ENCODE results near the gene INSYN2B.
"Not testable (repeated sequence)": the region's sequence is repeated elsewhere in the genome, so short reads cannot be mapped to it uniquely, and the experiment has no call there.

Gene INSYN2B

DNA sequence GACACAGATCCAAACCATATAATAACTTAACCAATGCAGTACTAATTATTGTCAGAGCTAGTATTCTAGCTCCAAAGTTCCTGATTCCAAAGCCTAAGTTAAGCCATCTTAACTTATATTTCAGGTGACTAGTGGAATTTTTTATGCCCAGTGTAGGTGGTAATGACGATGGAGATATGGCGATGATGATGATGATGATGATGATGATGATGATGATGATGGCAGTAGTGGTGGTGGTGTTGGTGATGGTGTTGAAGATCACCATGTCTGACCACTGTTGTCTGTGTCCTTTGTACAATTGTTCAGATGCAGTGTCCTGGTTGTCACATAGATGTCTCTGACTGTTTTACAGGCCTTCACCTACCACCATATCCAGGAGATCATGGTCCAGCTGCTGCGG lies 139.9 kb downstream of the INSYN2B start:
- no peak for DNase-seq

GRCh38 chr5:169838688-169839087 lies 141.6 kb downstream of the INSYN2B start:
- DNase-seq, result no peak

DNA sequence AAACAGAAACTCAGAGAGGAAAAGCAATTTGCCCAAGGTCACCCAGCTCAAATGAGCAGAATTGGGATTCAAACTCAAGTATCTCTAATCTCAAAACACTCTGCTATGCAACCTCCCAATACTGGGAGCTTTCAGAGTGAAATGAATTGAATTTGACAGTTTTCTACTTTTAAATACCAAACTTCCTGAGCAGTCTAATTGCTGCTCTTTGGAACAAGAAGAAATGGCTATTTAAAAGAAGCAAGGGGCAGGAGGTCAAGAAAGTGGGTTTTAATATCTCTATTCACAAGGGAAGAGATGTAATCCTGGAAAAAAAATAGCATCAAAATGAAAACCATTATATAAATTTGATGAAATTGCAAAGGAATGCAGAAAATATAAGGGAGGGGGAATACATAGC lies 142.6 kb downstream of the INSYN2B start:
- DNase-seq, result no peak

- DNase-seq, result no peak
Observed at GRCh38 chr5:169836835-169837536, 143.3 kb downstream of the INSYN2B start.

DNA sequence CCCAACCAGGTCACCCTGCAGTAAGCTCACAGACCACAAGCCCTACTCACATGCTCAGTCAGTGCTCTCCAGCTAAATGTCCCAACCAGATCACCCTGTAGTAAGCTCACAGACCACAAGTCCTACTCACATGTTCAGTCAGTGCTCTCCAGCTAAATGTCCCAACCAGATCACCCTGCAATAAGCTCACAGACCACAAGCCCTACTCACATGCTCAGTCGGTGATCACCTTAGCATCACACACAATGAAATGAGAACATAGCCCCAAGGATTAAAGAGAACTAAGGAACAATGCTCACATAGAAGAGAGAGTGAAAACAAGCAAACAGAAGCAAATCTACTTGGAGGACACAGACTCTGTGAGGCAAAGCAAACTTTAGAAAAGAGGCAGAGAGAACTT lies 145.8 kb downstream of the INSYN2B start:
- not testable (repeated sequence) for DNase-seq

DNA sequence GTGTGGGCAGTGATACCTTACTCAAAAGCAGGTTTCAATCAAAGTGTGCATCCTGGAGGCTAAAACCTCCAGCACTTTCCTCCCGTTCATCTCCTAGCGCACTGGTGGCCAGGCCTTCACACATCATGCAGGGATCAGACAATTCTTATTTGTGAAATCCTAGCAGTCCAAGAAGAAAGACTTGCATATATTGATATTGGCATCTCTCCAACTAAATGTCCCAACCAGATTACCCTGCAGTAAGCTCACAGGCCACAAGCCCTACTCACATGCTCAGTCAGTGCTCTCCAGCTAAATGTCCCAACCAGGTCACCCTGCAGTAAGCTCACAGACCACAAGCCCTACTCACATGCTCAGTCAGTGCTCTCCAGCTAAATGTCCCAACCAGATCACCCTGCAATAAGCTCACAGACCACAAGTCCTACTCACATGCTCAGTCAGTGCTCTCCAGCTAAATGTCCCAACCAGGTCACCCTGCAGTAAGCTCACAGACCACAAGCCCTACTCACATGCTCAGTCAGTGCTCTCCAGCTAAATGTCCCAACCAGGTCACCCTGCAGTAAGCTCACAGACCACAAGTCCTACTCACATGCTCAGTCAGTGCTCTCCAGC lies 146.5 kb downstream of the INSYN2B start:
- not testable (repeated sequence) for DNase-seq

DNA sequence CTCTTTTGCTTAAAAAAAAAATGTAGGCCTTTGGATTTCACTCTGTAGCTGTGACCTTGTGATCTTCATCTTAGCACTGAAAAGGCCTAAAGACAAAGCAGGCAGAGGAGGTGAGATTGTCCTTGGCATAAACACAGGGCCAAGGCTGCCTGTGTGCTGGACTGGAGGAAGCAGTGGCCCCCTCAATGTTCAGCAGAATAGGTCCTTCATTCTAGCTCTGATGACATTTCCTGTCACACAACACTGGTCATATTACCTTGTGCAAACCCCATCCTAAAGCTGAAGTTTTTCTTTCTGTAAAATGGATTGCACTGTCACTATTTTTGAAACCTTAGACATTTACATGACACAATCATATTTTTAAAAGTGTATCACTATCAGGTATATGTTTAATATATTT lies 147.4 kb downstream of the INSYN2B start:
- no peak for DNase-seq

- DNase-seq, result no peak
Observed at GRCh38 chr5:169832304-169832703, 148.0 kb downstream of the INSYN2B start.

DNA sequence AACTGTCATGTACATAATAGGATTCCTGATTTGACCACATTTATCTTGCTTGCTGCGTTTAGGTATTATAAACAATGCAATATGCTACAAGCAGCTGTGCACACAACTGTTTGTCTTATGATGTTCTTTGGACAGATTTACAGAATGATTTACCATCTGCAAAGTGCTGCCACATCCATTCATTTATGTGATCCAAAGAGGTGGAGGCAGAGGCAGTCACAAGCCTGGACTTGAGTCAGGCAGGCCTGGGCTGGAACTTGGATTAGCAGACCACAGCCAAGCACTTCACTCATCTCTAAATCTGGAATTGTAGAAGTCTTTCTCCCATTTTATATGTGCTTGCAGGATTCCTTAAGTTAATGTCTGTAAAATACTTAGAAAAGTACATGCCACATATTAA lies 149.0 kb downstream of the INSYN2B start:
- no peak for DNase-seq

GRCh38 chr5:169828385-169828784 lies 151.9 kb downstream of the INSYN2B start:
- DNase-seq, result no peak

DNA sequence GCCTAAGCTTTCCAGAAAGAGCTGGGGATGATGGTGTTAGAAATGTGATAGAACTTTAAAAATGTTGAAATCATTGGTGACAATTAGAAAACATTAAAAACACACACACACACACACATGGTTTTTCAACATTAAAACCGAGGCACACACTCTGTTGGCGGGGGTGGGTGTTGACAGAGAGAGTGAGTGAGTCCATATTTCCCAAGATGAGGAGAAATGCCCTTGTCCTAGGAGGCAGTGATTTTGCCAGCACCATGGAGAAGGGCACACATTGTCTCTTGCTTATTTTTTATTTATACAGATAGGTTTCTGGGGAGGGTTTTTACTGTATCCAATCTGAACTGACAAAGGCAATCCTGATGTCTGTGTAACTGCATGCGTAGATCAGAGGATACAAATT lies 152.5 kb downstream of the INSYN2B start:
- DNase-seq, result no peak

DNA sequence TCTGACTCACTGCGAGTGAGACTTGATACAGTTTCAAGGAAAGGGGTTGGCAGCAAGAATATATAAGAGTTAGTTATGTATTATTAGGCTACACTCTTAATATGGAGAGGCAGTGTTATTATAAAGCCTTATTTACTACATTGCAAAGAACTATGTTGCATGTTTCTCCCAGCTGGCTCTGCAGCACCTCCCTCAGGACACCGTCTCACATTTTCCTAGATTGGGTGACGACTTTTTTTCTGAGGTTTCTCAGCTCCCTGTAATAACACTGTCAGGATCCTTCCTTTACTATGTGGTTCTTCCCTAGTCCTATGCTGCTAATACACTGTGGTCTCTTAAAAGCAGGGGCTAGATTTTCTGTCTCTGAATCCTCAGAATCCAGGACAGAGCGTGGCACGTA lies 153.7 kb downstream of the INSYN2B start:
- no peak for DNase-seq

DNA sequence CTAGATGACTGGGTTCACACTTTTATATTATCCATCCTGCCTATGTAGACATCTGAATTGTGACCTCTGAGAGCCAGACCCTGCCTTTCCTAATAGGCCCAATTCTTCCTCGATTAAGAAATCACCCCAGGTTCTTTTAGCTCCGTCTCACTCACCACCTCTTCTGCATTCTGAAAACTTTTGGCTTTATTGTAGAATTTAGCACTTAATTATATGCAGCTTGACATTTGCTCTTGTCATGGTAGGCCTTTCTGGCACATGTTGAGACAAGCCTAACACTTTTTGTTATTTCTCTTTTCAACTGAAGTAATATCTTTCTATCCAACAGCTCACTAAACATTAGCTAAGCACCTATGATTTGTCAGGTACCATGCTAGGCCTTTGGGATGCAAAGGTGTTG lies 163.3 kb downstream of the INSYN2B start:
- no peak for DNase-seq

DNA sequence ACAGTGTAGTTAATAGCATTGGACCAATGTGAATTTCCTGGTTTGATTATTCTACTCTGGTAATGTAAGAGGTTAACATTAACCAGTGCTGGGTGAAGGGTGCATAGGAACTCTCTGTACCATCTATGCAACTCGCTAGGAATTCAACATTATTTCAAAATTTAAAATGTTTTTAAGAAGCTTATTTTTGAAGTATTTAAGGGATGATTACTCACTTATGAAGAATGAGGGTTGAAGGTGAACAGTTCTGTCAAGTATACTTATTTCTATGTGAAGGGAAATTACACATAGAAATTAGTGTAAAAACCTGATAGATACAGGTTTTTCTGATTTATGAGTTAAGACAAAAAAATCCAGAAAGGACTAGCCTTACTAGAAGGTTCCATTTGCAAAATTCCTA lies 165.8 kb downstream of the INSYN2B start:
- DNase-seq, result no peak
